SK-N-SH (cell line): ENCODE data around the gene LIMK1. TPM values are rescaled to one million over a fixed set of nuclear protein-coding genes. Genes with fewer than 3 reads are reported as not detected.

Experiments used
- CTCF ChIA-PET: fragments of 300-600, 350-600 bp; formaldehyde crosslinking; extraction: SDS; loops from one replicate; lab custom pipeline; 2021; lab: Yijun Ruan, JAX
- POLR2A ChIA-PET: fragments of 350-600 bp; sonication (Branson Sonifier 250); formaldehyde crosslinking; extraction: SDS; loops from one replicate; lab custom pipeline; 2020; ENCODE audit warnings: antibody characterized with exemption, inconsistent platforms; lab: Yijun Ruan, JAX
- DNase-seq: peaks from one replicate; pipeline ENCODE4 v3.0.0; 2012
- H2AFZ ChIP-seq: fragments of 200-600 bp; sonication (generic); 2 replicates; pipeline ENCODE4 v1.8.1; 2016; ENCODE audit warnings: antibody characterized with exemption, mild to moderate bottlenecking, low read depth
- H3F3A ChIP-seq: fragments of 200-600 bp; sonication (generic); replicated peaks from 2 replicates; pipeline ENCODE3; 2016; ENCODE audit warnings: antibody characterized with exemption, mild to moderate bottlenecking; ENCODE audit not compliant: insufficient read depth
- H3K27ac ChIP-seq, 2 experiments: fragments of 200-500 bp in 1 of 2; fragments of 200-600 bp in 1 of 2; sonication (Bioruptor generic) in 1 of 2; sonication (generic), shearing (Covaris generic) in 1 of 2; 2 replicates each; pipeline versions ENCODE4 v1.5.1 to v1.6.1; 2014 to 2016; ENCODE audit warnings: low read depth in 2 of 2, inconsistent platforms in 1 of 2, low read length in 1 of 2, mild to moderate bottlenecking in 1 of 2, mixed read lengths in 1 of 2
- H3K27me3 ChIP-seq: fragments of 200-600 bp; sonication (generic), shearing (Covaris generic); 2 replicates; pipeline ENCODE4 v1.6.1; 2016; ENCODE audit warnings: mixed run types; ENCODE audit not compliant: insufficient read depth
- H3K36me3 ChIP-seq, 2 experiments: fragments of 200-500 bp in 1 of 2; fragments of 200-600 bp in 1 of 2; sonication (Bioruptor generic) in 1 of 2; sonication (generic) in 1 of 2; replicated peaks in 1 of 2; 2 replicates each; pipeline versions ENCODE3 to v1.5.1; 2014 to 2016; ENCODE audit warnings: low read length in 1 of 2, mild to moderate bottlenecking in 1 of 2; ENCODE audit not compliant: insufficient read depth in 2 of 2, control insufficient read depth in 1 of 2
- H3K4me1 ChIP-seq, 2 experiments: fragments of 200-500 bp in 1 of 2; fragments of 200-600 bp in 1 of 2; sonication (Bioruptor generic) in 1 of 2; sonication (generic), shearing (Covaris generic) in 1 of 2; 2 replicates each; pipeline versions ENCODE4 v1.5.1 to v1.6.1; 2014 to 2016; ENCODE audit warnings: low read depth in 1 of 2, low read length in 1 of 2, mixed run types in 1 of 2; ENCODE audit not compliant: insufficient read depth in 2 of 2, control insufficient read depth in 1 of 2
- H3K4me2 ChIP-seq: fragments of 200-600 bp; sonication (generic), shearing (Covaris generic); 2 replicates; pipeline ENCODE4 v1.6.1; 2017; ENCODE audit warnings: mixed run types
- H3K4me3 ChIP-seq, 2 experiments: fragments of 200-500 bp in 1 of 2; fragments of 200-600 bp in 1 of 2; sonication (Bioruptor generic) in 1 of 2; sonication (generic), shearing (Covaris generic) in 1 of 2; 2 replicates each; pipeline versions ENCODE4 v1.5.1 to v1.8.1; 2014 to 2016; ENCODE audit warnings: low read depth in 2 of 2, inconsistent platforms in 1 of 2, low read length in 1 of 2, mild to moderate bottlenecking in 1 of 2, mixed read lengths in 1 of 2, moderate library complexity in 1 of 2
- H3K79me2 ChIP-seq: fragments of 200-600 bp; sonication (generic); 2 replicates; pipeline ENCODE4 v1.8.1; 2017; ENCODE audit warnings: mild to moderate bottlenecking; ENCODE audit not compliant: insufficient read depth
- H3K9ac ChIP-seq: fragments of 200-600 bp; sonication (generic); 2 replicates; pipeline ENCODE4 v1.6.1; 2017; ENCODE audit warnings: mixed run types
- H3K9me2 ChIP-seq: fragments of 200-600 bp; sonication (generic); 2 replicates; pipeline ENCODE4 v1.6.1; 2017; ENCODE audit warnings: mixed run types
- H3K9me3 ChIP-seq: fragments of 200-600 bp; sonication (generic); 2 replicates; pipeline ENCODE4 v1.6.1; 2017; ENCODE audit warnings: mixed run types, mild to moderate bottlenecking, moderate library complexity
- H4K20me1 ChIP-seq: fragments of 200-600 bp; sonication (generic); 2 replicates; pipeline ENCODE4 v1.6.1; 2017; ENCODE audit warnings: mild to moderate bottlenecking, mixed run types; ENCODE audit not compliant: insufficient read depth
- CTCF ChIP-seq: fragments of 200-600 bp; sonication (generic); IDR thresholded peaks from 2 replicates; pipeline ENCODE4 v1.6.1; 2017; ENCODE audit warnings: antibody characterized with exemption, mild to moderate bottlenecking, moderate library complexity
- EP300 ChIP-seq, 2 experiments: IDR thresholded peaks; 2 replicates each; pipeline versions ENCODE4 v1.4.0 to v1.6.1; 2012; ENCODE audit warnings: borderline replicate concordance in 1 of 2, low read depth in 1 of 2, low read length in 1 of 2
- FOSL2 ChIP-seq: IDR thresholded peaks from 2 replicates; pipeline ENCODE4 v1.4.0; 2012; ENCODE audit warnings: low read depth, mild to moderate bottlenecking, moderate library complexity, borderline replicate concordance
- FOXJ3 ChIP-seq: sonication (generic); formaldehyde crosslinking; IDR thresholded peaks from 2 replicates; pipeline ENCODE4 v1.5.1; 2020; ENCODE audit warnings: mild to moderate bottlenecking, missing genetic modification reagents
- NRF1 ChIP-seq: IDR thresholded peaks from 2 replicates; pipeline ENCODE4 v1.6.1; 2012; ENCODE audit warnings: low read depth, mild to moderate bottlenecking, low read length
- RCOR1 ChIP-seq: fragments of 150-350 bp; IDR thresholded peaks from 2 replicates; pipeline ENCODE4 v1.6.1; 2017; ENCODE audit warnings: antibody characterized with exemption, low read length
- RXRA ChIP-seq: IDR thresholded peaks from 2 replicates; pipeline ENCODE4 v1.4.0; 2012; ENCODE audit warnings: low read depth, mild to moderate bottlenecking, borderline replicate concordance
- SMC3 ChIP-seq: IDR thresholded peaks from 2 replicates; pipeline ENCODE4 v1.6.1; 2012; ENCODE audit warnings: low read depth, low read length, improper control_type of control experiment
- TCF12 ChIP-seq: IDR thresholded peaks from 2 replicates; pipeline ENCODE4 v1.4.0; 2012
- TEAD4 ChIP-seq: IDR thresholded peaks from 2 replicates; pipeline ENCODE4 v1.4.0; 2012; ENCODE audit warnings: mild to moderate bottlenecking, borderline replicate concordance; ENCODE audit not compliant: insufficient read depth
- WGBS: methylation state at CpG from one replicate; pipeline ENCODE4 v1.1.6; 2017; ENCODE audit warnings: low lambda C conversion rate; 5-methylcytosine and 5-hydroxymethylcytosine counted together
- polyA plus RNA-seq, 3 experiments: library from polyadenylated mRNA; depleted of rRNA; stranded (reverse); fragments of >200 nt; gene quantifications; 2 replicates each; pipeline ENCODE4 v1.2.3, GENCODE V29; 2012
- TF ChIP-seq, protein P1 (sequence below): IDR thresholded peaks from 2 replicates; pipeline ENCODE4; 2012
- TF ChIP-seq, protein P2 (sequence below): IDR thresholded peaks from 2 replicates; pipeline ENCODE4 v1.4.0; 2012; ENCODE audit warnings: low read depth, borderline replicate concordance

LIMK1 gene
- polyA plus RNA-seq, 1 of the 3 experiments (the other 2 are of a cell fraction) = 86.6 TPM

- ChIA-PET POLR2A (no interaction called here), CTCF (interaction anchor here (1.2 to 3.2 kb wide), 8 partner anchors 10 to 352 kb away, joined by 3 to 12 read pairs (median 5); no protein-coding TSS in a partner anchor)
Measured at GRCh38 chr7:74058486-74058885, 25.1 kb upstream of the LIMK1 start.

More at GRCh38 chr7:74058486-74058885, 25.1 kb upstream of the LIMK1 start:
- Histone ChIP-seq H3K27ac (no peak overlapping the region), H3K9me2 (no peaks in the 10 kb centered on the region), H3K36me3 (no peaks in the 10 kb centered on the region), H3K9me3 (no peaks in the 10 kb centered on the region), H3K9ac (no peak overlapping the region), H4K20me1 (no peaks in the 10 kb centered on the region), H3K27me3 (no peaks in the 10 kb centered on the region), H3F3A (no peaks in the 10 kb centered on the region), H3K4me3 (no peak overlapping the region), H3K4me2 (no peak overlapping the region), H3K79me2 (no peaks in the 10 kb centered on the region), H3K4me1 (no peaks in the 10 kb centered on the region), H2AFZ (no peak overlapping the region)
- 81% methylated on average over 7 of the region's 7 CpGs for WGBS
- no peak for DNase-seq
- TF ChIP-seq, protein P1, sequence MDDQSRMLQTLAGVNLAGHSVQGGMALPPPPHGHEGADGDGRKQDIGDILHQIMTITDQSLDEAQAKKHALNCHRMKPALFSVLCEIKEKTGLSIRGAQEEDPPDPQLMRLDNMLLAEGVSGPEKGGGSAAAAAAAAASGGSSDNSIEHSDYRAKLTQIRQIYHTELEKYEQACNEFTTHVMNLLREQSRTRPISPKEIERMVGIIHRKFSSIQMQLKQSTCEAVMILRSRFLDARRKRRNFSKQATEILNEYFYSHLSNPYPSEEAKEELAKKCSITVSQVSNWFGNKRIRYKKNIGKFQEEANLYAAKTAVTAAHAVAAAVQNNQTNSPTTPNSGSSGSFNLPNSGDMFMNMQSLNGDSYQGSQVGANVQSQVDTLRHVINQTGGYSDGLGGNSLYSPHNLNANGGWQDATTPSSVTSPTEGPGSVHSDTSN = no peak
- no peak for TF ChIP-seq FOSL2
- TF ChIP-seq CTCF = no peak
- TF ChIP-seq RCOR1 = no peak
- TF ChIP-seq FOXJ3 (CRISPR knock-in tag) = no peak
- no peak for TF ChIP-seq SMC3
- TF ChIP-seq EP300 (IDR thresholded peaks at IDR 0.05; ENCODE audit: borderline replicate concordance in 1 of 2, low read depth in 1 of 2, low read length in 1 of 2) = no peak
- no peak for TF ChIP-seq NRF1
- TF ChIP-seq TEAD4 = no peak
- TF ChIP-seq, protein P2, sequence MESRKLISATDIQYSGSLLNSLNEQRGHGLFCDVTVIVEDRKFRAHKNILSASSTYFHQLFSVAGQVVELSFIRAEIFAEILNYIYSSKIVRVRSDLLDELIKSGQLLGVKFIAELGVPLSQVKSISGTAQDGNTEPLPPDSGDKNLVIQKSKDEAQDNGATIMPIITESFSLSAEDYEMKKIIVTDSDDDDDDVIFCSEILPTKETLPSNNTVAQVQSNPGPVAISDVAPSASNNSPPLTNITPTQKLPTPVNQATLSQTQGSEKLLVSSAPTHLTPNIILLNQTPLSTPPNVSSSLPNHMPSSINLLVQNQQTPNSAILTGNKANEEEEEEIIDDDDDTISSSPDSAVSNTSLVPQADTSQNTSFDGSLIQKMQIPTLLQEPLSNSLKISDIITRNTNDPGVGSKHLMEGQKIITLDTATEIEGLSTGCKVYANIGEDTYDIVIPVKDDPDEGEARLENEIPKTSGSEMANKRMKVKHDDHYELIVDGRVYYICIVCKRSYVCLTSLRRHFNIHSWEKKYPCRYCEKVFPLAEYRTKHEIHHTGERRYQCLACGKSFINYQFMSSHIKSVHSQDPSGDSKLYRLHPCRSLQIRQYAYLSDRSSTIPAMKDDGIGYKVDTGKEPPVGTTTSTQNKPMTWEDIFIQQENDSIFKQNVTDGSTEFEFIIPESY = no peak
- no peak for TF ChIP-seq TCF12
- no peak for TF ChIP-seq RXRA
